ENCODE data around the gene TCF21.
"Not testable (repeated sequence)": the region's sequence is repeated elsewhere in the genome, so short reads cannot be mapped to it uniquely, and the experiment has no call there.

The TCF21 gene

DNA sequence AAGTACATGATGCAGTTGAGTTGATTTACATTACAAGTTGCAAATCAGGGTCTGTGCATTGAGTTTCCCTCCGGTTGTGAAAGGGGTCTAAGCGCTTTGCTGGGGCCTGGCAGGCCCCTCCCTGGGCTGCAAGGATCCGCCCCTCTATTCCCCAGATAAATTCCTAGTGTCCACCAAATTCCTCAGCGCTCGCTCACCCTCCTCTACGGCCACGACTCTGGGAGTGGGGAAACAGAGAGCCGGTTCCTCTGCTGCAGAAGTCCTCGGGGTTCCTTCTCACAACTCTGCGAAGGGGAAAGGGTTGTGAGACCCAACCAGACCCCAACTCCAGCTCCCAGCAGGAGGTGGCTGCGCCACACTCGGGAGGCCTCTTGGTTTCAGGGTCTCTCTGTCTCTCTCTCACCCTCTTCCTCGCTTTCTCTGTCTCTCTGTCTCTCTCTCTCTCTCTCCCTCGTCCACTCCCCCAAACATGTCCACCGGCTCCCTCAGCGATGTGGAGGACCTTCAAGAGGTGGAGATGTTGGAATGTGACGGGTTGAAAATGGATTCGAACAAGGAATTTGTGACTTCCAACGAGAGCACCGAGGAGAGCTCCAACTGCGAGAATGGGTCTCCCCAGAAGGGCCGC lies at the start of gene TCF21:
Gene TCF21 (plus strand): TSS at position 185 of the 628 bp plus-strand sequence. CDS start 285 bp downstream, at position 470.
- DNase-seq, result no peak

DNA sequence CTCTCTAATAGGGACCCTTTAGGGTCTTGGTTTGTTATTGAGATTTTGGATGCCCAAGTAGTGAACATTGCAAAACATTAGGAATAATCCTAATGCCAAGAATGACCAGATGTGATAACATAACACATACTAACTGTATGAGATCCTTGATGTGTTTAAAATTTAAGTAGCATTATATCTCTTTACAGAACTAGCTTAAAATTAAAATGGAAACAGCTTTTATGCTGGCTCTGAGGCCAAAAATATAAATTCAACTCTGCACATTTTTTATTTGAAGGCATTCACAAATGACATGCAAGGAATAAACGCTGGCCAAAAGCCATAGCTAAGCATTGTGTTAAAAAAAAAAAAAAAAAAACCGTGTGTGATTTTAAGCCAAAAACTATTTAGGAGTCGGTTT lies 47.7 kb upstream of the TCF21 start:
- DNase-seq, result no peak

DNA sequence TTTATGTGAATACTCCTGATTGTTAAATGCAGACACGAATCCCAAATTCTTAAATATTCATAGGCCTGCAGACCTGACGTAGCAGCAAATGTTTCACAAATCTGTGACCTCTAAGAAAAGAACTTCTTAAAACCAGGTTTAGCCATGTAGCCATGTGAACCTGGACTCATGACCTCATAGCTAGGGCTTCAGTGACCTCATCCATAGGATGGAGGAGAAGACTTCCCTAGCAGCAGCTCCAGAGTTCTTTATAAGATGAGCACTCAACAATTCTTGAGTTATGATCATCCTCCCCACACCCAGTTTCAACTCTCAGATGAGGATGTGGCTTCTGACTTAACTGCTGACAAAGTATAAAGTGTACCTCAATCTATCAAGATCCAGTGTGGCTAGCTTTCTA lies 45.8 kb upstream of the TCF21 start:
- DNase-seq, result no peak

DNA sequence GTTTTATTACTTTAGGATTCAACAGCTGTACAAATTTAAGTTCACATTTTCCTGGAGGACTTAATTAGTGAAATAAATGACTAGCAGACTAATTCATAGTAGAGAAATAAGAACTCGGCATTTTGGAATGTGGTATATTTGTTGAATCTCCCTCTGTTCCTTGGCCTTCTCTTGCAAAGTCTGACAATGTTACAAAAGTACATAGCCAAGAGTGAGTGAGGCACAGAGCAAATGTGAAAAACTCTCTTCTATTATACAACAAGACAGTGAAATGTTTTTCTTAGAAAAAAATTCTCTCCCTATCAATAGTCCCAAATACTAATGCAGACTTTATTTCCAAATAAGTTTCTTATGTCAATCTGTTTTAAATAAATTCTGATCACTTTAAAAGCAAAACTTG lies 44.2 kb upstream of the TCF21 start:
- DNase-seq, result no peak

DNA sequence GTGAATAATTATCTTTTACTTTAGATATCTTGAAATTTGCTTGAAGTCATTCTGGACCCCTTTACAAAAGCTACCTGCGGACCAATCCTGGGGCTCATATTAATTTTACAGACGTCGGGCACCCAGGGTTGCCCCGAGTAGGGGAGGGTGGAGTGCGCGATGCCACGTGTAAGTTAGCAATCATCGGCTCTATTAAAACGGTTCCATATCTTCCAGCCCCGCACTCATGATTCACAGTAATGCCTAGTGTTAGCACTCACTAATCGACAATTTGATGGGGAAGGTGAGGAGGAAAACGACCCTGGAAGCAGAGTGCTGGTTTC lies 34.9 kb upstream of the TCF21 start:
- DNase-seq, result no peak

DNA sequence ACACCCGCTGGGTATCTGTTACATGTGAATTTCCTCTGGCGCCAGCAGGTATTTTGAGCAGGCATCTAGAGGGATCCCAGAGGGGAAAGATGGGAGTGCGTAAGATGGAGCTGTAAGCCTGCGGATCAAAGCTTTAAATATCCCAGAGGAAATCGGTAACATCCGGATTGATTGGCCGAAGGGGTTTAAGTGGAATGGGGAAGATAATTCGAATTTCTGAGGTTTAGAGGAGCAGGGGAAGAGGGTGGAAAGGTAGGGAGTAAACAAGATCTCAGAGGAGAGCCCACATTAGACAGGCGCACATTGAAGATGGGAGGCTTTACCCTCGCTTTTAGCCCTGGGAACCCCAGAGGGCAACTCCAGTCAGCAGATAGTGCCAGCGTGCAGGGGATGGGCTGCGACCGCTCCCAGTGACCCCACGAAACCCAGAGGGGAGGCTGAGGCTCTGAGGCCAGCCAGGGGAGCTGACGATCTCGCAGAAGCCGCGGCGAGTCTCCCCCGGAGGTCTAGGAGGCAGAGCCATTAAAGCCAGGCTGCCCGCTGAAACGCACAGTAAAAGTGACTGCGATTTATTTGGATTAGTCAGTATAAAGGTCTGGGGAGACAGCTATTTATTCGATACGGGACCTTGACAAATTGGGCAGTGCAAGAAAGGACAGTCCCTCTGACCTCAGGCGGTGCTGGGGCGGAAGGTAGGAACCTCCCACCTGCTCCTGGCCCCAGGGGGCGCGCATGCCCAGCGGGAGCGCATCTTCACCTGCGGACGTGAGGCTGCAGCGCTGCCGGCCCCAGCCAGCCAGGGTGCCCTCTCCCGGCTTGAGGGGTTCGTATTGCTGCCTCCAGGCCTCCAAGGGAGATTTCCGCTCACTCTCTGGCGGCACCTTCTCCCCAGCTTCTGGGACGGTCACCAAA lies 34.3 kb upstream of the TCF21 start:
- DNase-seq, result no peak

DNA sequence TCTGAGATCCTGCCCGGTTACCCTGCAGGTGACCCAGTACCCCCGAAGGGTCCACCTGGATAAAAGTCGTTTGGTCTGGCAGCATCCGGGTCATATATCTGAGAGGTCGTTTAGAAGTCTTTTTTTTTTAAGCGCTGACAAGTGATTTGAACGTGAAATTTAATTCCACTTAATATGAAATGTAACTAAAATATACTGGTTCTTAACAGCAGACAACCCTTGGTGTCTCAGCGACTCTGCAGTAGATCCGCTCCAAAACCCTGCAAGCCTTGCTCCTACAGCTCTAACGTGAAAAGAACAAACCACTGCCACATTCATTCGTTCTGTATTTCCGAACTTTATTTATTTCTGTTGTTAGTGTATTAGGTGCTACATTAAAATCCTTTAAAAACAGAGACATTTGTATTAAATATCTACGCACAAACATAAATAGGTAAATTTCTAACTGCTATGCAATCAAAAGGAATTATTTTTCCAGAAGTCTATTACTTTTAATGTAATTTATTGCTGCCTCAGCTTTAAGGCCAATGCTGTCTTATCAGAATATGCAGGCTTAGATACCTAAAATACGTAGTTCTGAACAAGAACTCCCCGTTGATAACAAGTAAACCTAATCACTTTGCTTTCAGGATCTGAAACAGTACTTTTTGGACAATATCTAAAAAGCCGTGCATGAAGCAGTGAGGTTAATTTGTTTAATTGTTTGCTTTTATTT lies 33.5 kb upstream of the TCF21 start:
- no peak for DNase-seq

DNA sequence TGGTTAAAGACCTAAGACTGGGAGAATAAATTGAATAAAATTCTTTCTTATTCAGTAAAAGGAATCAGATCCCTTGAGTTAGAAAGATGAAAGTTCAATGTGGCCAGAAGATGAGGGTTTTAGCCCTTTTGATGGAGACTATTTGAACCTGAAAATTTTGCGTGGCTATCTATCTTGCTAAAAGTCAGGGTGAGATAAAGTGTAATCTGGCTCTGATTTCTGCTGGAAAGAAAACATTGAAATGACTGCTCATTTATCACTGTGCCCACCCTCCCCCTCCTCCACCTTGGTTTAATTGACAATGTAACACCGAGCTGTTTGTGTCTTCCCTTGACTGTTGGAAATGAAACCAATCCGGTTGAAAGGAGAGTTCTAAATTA lies 32.9 kb upstream of the TCF21 start:
- no peak for DNase-seq

DNA sequence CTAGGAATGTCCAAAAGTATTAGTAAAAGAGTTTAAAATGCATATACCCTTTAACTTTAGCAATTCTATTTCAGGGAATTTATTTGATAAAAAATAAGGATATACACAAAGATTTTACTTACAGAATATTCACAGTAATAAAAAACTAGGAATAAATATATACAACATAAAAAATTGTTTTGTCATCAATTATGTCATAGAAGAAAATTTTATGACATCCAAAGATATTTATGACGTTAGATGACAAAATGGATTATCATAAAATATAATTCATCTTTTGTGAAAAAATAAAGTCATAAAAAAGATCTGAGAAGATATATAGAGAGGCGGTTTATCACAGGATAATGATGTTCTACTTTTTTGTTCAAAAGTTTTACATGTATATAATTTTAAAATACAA lies 32.0 kb upstream of the TCF21 start:
- DNase-seq, result no peak

DNA sequence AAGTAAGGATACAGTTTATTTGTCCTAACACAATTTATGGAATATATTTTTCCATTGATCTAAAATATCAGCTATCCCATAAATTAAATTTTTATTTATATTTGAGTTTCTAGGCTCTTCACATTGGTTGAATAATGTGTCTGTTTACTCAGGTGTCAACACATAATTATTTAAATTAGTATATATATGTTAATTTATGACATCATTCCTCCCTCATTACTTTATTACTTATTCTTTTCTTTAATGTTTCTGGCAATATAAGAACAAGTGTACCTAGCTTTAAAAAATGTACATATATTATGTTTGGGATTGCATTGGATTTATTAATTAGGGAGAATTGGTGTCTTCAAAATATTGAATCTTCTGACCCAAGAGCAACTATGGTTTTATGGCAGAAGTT lies 31.2 kb upstream of the TCF21 start:
- no peak for DNase-seq

DNA sequence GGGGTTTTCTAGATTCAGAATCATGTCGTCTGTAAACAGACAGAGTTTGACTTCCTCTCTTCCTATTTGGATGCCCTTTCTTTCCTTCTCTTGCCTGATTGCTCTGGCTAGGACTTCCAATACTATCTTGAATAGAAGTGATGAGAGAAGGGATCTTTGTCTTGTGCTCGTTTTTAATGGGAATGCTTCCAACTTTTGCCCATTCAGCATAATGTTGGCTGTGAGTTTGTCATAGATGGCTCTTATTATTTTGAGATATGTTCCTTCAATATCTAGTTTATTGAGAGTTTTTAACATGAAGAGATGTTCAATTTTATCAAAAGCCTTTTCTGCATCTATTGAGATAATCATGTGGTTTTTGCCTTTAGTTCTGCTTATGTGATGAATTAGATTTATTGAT lies 27.6 kb upstream of the TCF21 start:
- not testable (repeated sequence) for DNase-seq

DNA sequence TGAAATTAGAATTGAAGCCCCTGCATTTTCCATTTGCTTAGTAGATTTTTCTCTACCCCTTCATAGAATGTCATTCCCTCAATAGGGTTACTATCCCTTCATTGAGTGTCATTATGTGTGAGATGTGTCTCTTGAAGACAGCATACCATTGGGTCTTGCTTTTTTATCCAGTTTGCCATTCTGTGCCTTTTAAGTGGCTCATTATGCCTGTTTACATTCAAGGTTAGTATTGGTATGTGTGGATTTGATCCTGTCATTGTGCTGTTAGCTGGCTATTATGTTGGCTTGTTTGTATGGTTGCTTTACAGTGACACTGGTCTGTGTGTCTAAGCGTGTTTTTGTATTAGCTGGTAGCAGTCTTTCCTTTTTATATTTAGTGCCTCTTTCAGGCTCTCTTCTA lies 25.7 kb upstream of the TCF21 start:
- no peak for DNase-seq

DNA sequence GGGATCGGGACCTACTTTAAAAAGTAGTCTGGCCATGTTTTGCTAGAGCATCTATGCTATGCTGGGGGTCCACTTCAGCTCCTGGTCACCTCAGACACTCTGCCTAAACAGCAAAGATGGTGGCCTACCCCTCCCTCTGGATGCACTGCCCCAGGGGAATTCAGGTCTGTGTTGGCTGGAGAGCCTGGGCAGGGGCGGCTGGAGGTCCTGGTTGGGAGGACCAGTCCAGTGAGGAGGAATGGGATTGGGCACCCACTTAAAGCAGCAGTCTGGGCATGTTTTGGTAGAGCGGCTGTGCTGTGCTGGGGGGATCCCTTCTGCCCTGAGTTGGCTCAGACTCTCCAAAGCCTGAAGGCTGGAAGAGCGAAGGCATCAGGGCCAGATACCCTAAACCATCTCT lies 23.2 kb upstream of the TCF21 start:
- DNase-seq, result no peak

DNA sequence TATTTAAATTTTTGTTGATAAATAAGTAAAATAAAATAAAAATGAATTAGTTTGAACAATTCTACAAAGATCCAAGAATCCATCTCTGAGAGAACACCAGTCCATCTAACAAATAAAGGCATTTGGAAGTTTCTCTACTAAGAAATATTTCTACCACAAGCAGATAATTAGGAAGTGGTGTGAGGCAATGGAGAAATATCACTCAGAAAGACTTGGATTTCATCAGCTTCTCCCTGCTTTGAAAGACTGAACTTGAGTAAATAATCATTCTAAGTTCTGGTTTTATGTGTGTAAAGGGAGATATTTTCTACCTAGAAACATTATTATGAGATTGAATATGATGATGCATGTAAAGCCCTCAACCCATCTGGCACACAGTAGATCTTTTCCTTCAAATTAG lies 17.8 kb upstream of the TCF21 start:
- DNase-seq, result no peak

DNA sequence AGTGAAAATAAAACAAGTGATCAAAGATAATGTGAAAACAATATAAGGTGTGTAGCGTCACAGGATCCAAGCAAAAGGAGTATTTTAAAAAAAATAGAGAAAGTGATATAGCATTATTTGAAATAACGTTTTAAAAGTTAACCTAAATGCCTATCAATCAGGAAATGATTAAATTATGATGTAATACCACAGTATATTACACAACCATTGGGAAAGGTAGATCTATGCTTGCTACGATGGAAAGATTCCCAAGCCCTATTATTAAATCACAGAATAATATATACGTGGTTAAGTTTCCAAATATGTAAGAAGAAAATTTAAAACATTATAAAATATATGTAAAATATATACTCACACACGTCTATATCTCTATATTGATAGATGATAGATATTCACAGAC lies 15.4 kb upstream of the TCF21 start:
- DNase-seq, result no peak

DNA sequence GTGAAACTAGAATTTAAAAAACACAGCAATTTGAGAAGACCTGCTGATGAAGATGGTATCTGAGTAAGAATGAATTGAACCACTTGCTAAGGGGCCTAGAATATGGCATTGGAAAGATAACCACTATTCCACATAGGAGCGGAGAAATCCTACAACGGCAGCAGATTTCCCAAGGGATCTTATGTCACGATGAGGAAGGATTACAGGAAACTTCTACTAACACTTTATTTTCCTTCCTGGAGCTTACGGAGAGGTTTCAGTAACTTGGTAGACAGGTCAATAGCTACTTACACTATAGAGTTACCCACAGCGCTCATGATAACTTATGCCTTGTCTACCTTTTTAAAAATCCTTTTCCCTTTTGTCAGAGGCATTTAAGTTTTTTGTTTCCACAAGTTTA lies 11.8 kb upstream of the TCF21 start:
- no peak for DNase-seq

DNA sequence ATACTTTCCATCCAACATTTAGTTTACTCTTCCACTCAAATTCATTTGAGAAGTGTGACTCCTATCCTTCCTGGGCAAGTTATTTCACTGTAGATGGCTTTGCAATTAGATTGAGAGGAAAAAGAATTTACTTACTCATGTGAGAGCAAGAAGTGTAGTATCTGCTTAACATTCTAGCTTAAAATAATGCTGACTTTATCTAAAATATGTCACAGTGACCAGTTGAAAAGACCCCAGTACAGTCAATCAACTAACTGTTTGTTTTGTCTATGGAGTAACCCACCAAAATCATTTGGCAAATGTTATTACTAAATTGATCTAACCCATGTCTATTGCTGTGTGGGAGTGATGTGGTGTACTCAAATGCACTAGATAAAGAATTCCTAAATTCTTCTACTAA lies 8.9 kb upstream of the TCF21 start:
- no peak for DNase-seq

DNA sequence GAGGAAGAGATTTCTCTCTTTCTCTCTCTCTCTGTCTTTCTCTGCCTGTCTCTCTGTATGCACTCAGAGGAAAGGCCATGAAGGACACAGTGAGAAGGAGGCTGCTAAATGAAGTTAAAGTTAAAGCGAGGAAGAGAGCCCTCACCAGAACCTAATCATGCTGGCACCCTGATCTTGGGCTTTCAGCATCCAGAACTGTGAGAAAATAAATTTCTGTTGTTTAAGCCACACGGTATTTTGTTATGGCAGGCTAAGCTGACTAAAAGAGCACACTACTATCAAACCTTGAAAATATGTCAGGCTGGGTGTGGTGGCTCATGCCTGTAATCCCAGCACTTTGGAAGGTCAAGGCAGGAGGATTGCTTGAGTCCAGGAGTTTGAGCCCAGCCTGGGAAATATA lies 8.0 kb upstream of the TCF21 start:
- DNase-seq, result no peak

DNA sequence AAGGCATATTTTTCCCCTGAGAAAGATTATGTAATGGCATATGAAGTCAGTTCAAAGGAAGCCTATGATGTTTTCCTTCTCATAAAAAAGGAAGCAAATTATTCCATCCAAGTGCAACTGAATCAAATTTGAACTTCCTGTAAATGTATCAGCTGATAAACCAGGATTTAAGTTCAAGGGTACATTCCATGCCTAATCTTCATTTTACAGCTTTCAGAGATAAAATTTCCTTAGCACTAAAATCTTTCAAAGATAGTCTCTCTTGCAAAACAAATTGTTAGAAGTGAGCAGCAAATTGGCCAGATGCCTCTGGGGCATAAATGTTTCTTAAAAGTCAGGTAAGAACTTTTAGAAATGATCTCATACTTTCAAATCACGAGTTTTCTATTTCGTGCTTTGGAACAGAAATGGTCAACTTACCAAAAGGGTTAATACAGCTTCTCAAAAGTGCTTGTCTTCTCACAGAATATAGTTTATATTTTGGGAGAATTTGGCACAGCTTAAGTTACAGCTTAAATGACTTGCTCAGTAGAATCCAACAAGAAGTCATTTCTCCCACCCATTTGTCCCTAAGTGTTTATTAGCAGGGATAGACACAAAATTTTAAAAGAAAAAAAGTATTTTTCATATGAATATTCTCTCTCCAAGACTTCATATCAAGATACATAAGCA lies 2.7 kb upstream of the TCF21 start:
- DNase-seq, result no peak

DNA sequence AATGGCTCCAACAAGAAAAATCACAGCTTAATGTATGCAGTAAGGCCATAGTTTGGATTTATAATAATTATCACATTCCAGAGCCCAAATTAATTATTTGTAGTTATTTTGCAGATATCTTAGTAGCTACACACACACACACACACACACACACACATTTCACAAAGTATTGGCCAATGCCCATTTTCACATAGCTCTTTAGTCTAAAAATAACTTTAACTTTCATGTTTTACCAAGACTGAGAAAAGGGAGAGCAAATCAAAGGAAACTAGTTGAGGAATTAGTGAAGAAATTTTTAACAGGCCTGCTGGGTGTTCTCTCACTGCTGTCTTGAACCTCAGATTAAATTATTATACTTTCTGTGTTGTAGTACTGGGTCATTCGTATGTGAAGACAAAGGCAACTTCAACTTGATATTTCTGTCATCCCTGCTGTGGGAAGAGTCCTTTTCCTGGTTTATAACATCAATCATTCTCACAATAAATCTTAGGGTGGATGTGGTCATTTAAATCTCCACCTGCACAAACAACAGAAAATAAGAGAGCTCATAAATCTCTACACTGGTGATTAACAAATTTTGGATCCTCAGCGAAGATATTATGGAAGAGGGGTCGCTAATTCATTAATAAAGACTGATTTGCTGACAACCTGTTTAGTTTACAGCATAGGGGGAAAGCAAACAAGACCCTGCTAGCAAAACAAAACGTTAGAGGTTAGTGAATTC lies 1.6 kb upstream of the TCF21 start:
- DNase-seq, result no peak

DNA sequence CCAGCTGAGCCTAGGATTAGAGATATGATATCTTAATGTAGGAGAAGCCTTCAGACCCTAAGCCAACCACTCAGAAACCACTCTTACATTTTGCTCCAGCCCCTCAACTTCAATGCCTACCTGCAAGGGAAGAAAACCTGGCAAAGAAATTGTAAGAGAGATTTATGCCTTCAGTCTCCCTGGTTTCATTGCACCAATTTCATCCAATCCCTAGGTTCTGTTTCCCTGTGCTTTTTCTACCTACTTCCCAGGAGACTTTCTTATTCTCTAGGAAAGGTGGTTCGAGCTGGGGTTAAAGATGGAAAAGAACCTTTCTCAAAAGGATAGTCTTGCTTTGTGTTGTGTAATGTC lies 1.1 kb upstream of the TCF21 start:
- no peak for DNase-seq

DNA sequence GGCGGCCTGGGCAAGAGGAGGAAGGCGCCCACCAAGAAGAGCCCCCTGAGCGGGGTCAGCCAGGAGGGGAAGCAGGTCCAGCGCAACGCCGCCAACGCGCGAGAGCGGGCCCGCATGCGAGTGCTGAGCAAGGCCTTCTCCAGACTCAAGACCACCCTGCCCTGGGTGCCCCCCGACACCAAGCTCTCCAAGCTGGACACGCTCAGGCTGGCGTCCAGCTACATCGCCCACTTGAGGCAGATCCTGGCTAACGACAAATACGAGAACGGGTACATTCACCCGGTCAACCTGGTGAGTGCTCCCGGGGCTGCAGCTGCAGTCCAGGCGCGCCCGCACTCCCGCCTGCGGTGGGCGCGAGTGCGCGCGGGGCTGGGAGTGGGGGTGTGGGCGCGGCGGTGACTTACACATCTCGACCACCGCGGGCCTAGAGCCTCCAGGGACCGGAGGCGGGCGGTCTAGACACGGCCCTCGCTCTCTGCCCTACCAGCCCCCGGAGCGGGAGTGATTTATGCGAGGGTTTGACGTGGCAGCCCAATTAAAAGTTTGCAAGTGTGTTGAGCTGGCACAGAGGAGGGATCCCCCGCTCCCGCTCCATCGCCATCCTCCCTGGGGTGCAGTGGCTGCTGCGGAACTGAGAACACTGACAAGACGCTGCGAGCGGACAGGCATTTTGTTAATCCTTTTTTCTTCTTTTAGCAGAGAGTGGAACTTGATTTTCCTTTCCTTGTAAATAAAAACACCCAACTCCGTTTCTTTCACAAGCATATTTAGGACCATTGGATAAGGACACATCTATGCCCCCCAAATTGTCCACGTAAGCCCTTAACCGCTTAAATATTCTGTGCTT lies 867 bp downstream of the TCF21 start:
- no peak for DNase-seq

Data from NCI-H2081 treated with DMSO at 0.1 percent for 48 hours (cell line).